CD8-positive, alpha-beta memory T cell (primary cell): ENCODE measurements around the gene PIEZO2. TPM values are rescaled to one million over a fixed set of nuclear protein-coding genes. Genes with fewer than 3 reads are reported as not detected.

Experiments used
- CTCF ChIA-PET: fragments of 350-600 bp; sonication (Branson Sonifier 250); formaldehyde crosslinking; loops from one replicate; lab custom pipeline; 2021; ENCODE audit warnings: antibody characterized with exemption; lab: Charles Lee
- POLR2A ChIA-PET: fragments of 350-600 bp; sonication (Branson Sonifier 250); formaldehyde crosslinking; loops from one replicate; lab custom pipeline; 2021; ENCODE audit warnings: antibody characterized with exemption; lab: Charles Lee
- DNase-seq, 5 donors: peaks; one replicate each; pipeline versions ENCODE4 v3.0.0 to v3.0.0-alpha.2; 2020 to 2022; ENCODE audit warnings: mixed read lengths in 1 of 5
- H3K27ac ChIP-seq: one replicate; pipeline ENCODE4 v1.7.0; 2013; ENCODE audit warnings: low read depth, mild to moderate bottlenecking, low read length, moderate library complexity
- H3K27me3 ChIP-seq: 2 replicates; pipeline ENCODE4 v1.7.0; 2013; ENCODE audit warnings: low read length, mild to moderate bottlenecking; ENCODE audit not compliant: insufficient read depth, poor library complexity, severe bottlenecking
- H3K36me3 ChIP-seq: 2 replicates; pipeline ENCODE4 v1.7.0; 2013; ENCODE audit warnings: mild to moderate bottlenecking, low read length, moderate library complexity; ENCODE audit not compliant: insufficient read depth
- H3K4me1 ChIP-seq: 2 replicates; pipeline ENCODE4 v1.7.0; 2013; ENCODE audit warnings: mild to moderate bottlenecking, low read length, moderate library complexity; ENCODE audit not compliant: insufficient read depth
- H3K4me3 ChIP-seq: 2 replicates; pipeline ENCODE4 v1.7.0; 2013; ENCODE audit warnings: mild to moderate bottlenecking, low read length
- H3K9me3 ChIP-seq: 2 replicates; pipeline ENCODE4 v1.7.0; 2013; ENCODE audit warnings: mild to moderate bottlenecking, low read length
- H3K27ac Mint-ChIP-seq, 8 donors: one replicate each; pipeline ENCODE4 v1.8.0; 2020 to 2021; ENCODE audit warnings: mixed read lengths in 8 of 8, mild to moderate bottlenecking in 6 of 8, inconsistent platforms in 3 of 8, moderate library complexity in 3 of 8
- H3K27me3 Mint-ChIP-seq, 2 donors: one replicate each; pipeline ENCODE4 v1.8.0; 2020 to 2021; ENCODE audit warnings: mixed read lengths in 2 of 2, mild to moderate bottlenecking in 1 of 2, moderate library complexity in 1 of 2
- H3K36me3 Mint-ChIP-seq, 3 donors: one replicate each; pipeline ENCODE4 v1.8.0; 2020 to 2021; ENCODE audit warnings: mixed read lengths in 3 of 3, inconsistent platforms in 1 of 3, mild to moderate bottlenecking in 1 of 3
- H3K4me1 Mint-ChIP-seq, 3 donors: one replicate each; pipeline ENCODE4 v1.8.0; 2020 to 2021; ENCODE audit warnings: mixed read lengths in 3 of 3, inconsistent platforms in 1 of 3, mild to moderate bottlenecking in 1 of 3
- H3K4me3 Mint-ChIP-seq, 7 donors: one replicate each; pipeline ENCODE4 v1.8.0; 2020 to 2021; ENCODE audit warnings: mixed read lengths in 7 of 7, mild to moderate bottlenecking in 6 of 7, moderate library complexity in 4 of 7, inconsistent platforms in 2 of 7
- H3K9me3 Mint-ChIP-seq, 5 donors: one replicate each; pipeline ENCODE4 v1.8.0; 2020 to 2022; ENCODE audit warnings: mixed read lengths in 5 of 5, mild to moderate bottlenecking in 3 of 5, moderate library complexity in 2 of 5, inconsistent platforms in 1 of 5
- polyA plus RNA-seq: library from polyadenylated mRNA; unstranded; fragments of 300-500 nt; fragmentation: Illumina TruSeq; gene quantifications from one replicate; pipeline ENCODE4 v1.2.3, GENCODE V29; 2021
- total RNA-seq, 2 experiments: library from RNA; stranded (reverse); gene quantifications; one replicate each; pipeline ENCODE4 v1.2.3, GENCODE V29; 2021

PIEZO2 gene
- total and polyA plus RNA-seq, 3 experiments from 2014 or later = not detected

GRCh38 chr18:10783941-10784340, 365.4 kb downstream of the PIEZO2 start:
- H3K9me3 Mint-ChIP-seq = peaks cover 0 to 3% (median 0%) of the 10 kb centered on the region in 5 donors
- ChIA-PET CTCF (no interaction called here), POLR2A (no interaction called here)
- H3K4me3 Mint-ChIP-seq = no peak overlapping the region
- H3K4me1 ChIP-seq = no peaks in the 10 kb centered on the region
- H3K4me3 ChIP-seq = no peak overlapping the region
- no peaks in the 10 kb centered on the region for H3K27me3 ChIP-seq
- DNase-seq = no peak
- H3K27ac Mint-ChIP-seq = no peak overlapping the region
- H3K36me3 Mint-ChIP-seq = no peaks in the 10 kb centered on the region
- H3K27ac ChIP-seq = no peak overlapping the region
- no peaks in the 10 kb centered on the region for H3K36me3 ChIP-seq
- peaks cover 4 to 7% of the 10 kb centered on the region in 2 donors for H3K27me3 Mint-ChIP-seq
- peaks cover 5 to 6% (median 6%) of the 10 kb centered on the region in 3 donors for H3K4me1 Mint-ChIP-seq
- no peaks in the 10 kb centered on the region for H3K9me3 ChIP-seq

GRCh38 chr18:10776493-10776892, 372.9 kb downstream of the PIEZO2 start:
- no peaks in the 10 kb centered on the region for H3K9me3 ChIP-seq
- no peaks in the 10 kb centered on the region for H3K4me1 ChIP-seq
- Mint-ChIP-seq H3K4me1 (no peaks in the 10 kb centered on the region), H3K27me3 (peaks cover 4 to 11% of the 10 kb centered on the region in 2 donors), H3K9me3 (peaks cover 0 to 3% (median 0%) of the 10 kb centered on the region in 5 donors), H3K4me3 (no peak overlapping the region), H3K36me3 (no peaks in the 10 kb centered on the region), H3K27ac (no peak overlapping the region)
- POLR2A ChIA-PET = no interaction called here
- H3K4me3 ChIP-seq = no peak overlapping the region
- no peaks in the 10 kb centered on the region for H3K36me3 ChIP-seq
- H3K27ac ChIP-seq = no peak overlapping the region
- CTCF ChIA-PET = no interaction called here
- H3K27me3 ChIP-seq = no peaks in the 10 kb centered on the region
- no peak for DNase-seq

- peaks cover 0 to under 1% (median 0%) of the 10 kb centered on the region in 5 donors for H3K9me3 Mint-ChIP-seq
- H3K9me3 ChIP-seq = no peaks in the 10 kb centered on the region
- no peak overlapping the region for H3K27ac Mint-ChIP-seq
- POLR2A ChIA-PET = no interaction called here
- H3K4me3 ChIP-seq = no peak overlapping the region
- H3K4me1 Mint-ChIP-seq = no peaks in the 10 kb centered on the region
- H3K4me3 Mint-ChIP-seq = no peak overlapping the region
- no peak overlapping the region for H3K27ac ChIP-seq
- H3K27me3 Mint-ChIP-seq = peaks cover 2 to 8% of the 10 kb centered on the region in 2 donors
- CTCF ChIA-PET = no interaction called here
- H3K27me3 ChIP-seq = no peaks in the 10 kb centered on the region
- H3K36me3 Mint-ChIP-seq = no peaks in the 10 kb centered on the region
- H3K36me3 ChIP-seq = no peaks in the 10 kb centered on the region
- DNase-seq = no peak
- H3K4me1 ChIP-seq = no peaks in the 10 kb centered on the region
Measured at GRCh38 chr18:10775026-10775425, 374.3 kb downstream of the PIEZO2 start.

GRCh38 chr18:10771053-10771709, 378.2 kb downstream of the PIEZO2 start:
- Histone ChIP-seq H3K27me3 (no peaks in the 10 kb centered on the region), H3K36me3 (no peaks in the 10 kb centered on the region), H3K4me1 (no peaks in the 10 kb centered on the region), H3K9me3 (no peaks in the 10 kb centered on the region), H3K27ac (no peak overlapping the region), H3K4me3 (no peak overlapping the region)
- Mint-ChIP-seq H3K4me3 (no peak overlapping the region), H3K27ac (no peak overlapping the region), H3K36me3 (no peaks in the 10 kb centered on the region), H3K9me3 (no peaks in the 10 kb centered on the region), H3K27me3 (peaks cover 0 to 9% of the 10 kb centered on the region in 2 donors), H3K4me1 (no peaks in the 10 kb centered on the region)
- ChIA-PET CTCF (no interaction called here), POLR2A (no interaction called here)
- DNase-seq = no peak

GRCh38 chr18:10770264-10770663, 379.1 kb downstream of the PIEZO2 start:
- Mint-ChIP-seq H3K36me3 (no peaks in the 10 kb centered on the region), H3K27me3 (peaks cover 0 to 5% of the 10 kb centered on the region in 2 donors), H3K27ac (no peak overlapping the region), H3K4me1 (no peaks in the 10 kb centered on the region), H3K9me3 (peaks cover 0 to 3% (median 0%) of the 10 kb centered on the region in 5 donors), H3K4me3 (no peak overlapping the region)
- Histone ChIP-seq H3K9me3 (no peaks in the 10 kb centered on the region), H3K27me3 (no peaks in the 10 kb centered on the region), H3K4me3 (no peak overlapping the region), H3K36me3 (no peaks in the 10 kb centered on the region), H3K4me1 (no peaks in the 10 kb centered on the region), H3K27ac (no peak overlapping the region)
- ChIA-PET CTCF (no interaction called here), POLR2A (no interaction called here)
- DNase-seq = no peak

- POLR2A ChIA-PET = no interaction called here
- Histone ChIP-seq H3K27me3 (no peaks in the 10 kb centered on the region), H3K27ac (no peak overlapping the region), H3K9me3 (no peaks in the 10 kb centered on the region), H3K4me1 (no peaks in the 10 kb centered on the region), H3K4me3 (no peak overlapping the region), H3K36me3 (no peaks in the 10 kb centered on the region)
- no peaks in the 10 kb centered on the region for H3K4me1 Mint-ChIP-seq
- no peak overlapping the region for H3K27ac Mint-ChIP-seq
- peaks cover 0 to 3% (median 0%) of the 10 kb centered on the region in 5 donors for H3K9me3 Mint-ChIP-seq
- H3K36me3 Mint-ChIP-seq = no peaks in the 10 kb centered on the region
- peaks cover 1 to 10% of the 10 kb centered on the region in 2 donors for H3K27me3 Mint-ChIP-seq
- DNase-seq = no peak
- CTCF ChIA-PET = no interaction called here
- no peak overlapping the region for H3K4me3 Mint-ChIP-seq
Measured at GRCh38 chr18:10768221-10768620, 381.1 kb downstream of the PIEZO2 start.

- POLR2A ChIA-PET = no interaction called here
- Histone ChIP-seq H3K27me3 (no peaks in the 10 kb centered on the region), H3K27ac (no peak overlapping the region), H3K36me3 (no peaks in the 10 kb centered on the region), H3K9me3 (no peaks in the 10 kb centered on the region), H3K4me1 (no peaks in the 10 kb centered on the region), H3K4me3 (no peak overlapping the region)
- CTCF ChIA-PET = no interaction called here
- H3K27me3 Mint-ChIP-seq = peaks cover 1 to 10% of the 10 kb centered on the region in 2 donors
- no peak overlapping the region for H3K27ac Mint-ChIP-seq
- DNase-seq = no peak
- no peak overlapping the region for H3K4me3 Mint-ChIP-seq
- no peaks in the 10 kb centered on the region for H3K4me1 Mint-ChIP-seq
- H3K9me3 Mint-ChIP-seq = peaks cover 0 to 3% (median 0%) of the 10 kb centered on the region in 5 donors
- H3K36me3 Mint-ChIP-seq = no peaks in the 10 kb centered on the region
Measured at GRCh38 chr18:10767658-10768057, 381.7 kb downstream of the PIEZO2 start.

GRCh38 chr18:10760986-10761385, 388.4 kb downstream of the PIEZO2 start:
- Histone ChIP-seq H3K9me3 (no peaks in the 10 kb centered on the region), H3K27ac (no peak overlapping the region), H3K27me3 (no peaks in the 10 kb centered on the region), H3K4me3 (no peak overlapping the region), H3K36me3 (no peaks in the 10 kb centered on the region), H3K4me1 (no peaks in the 10 kb centered on the region)
- H3K9me3 Mint-ChIP-seq = peaks cover 0 to 3% (median 0%) of the 10 kb centered on the region in 5 donors
- no peak overlapping the region for H3K4me3 Mint-ChIP-seq
- no peaks in the 10 kb centered on the region for H3K4me1 Mint-ChIP-seq
- POLR2A ChIA-PET = no interaction called here
- CTCF ChIA-PET = no interaction called here
- no peak overlapping the region for H3K27ac Mint-ChIP-seq
- H3K36me3 Mint-ChIP-seq = no peaks in the 10 kb centered on the region
- DNase-seq = no peak
- H3K27me3 Mint-ChIP-seq = peaks cover 1 to 5% of the 10 kb centered on the region in 2 donors
